GM10847 (cell line): Measurements from ENCODE around the gene DOCK11.

Experiments used
- POLR2A ChIP-seq: IDR thresholded peaks from 2 replicates; pipeline ENCODE4 v1.6.1; 2011; ENCODE audit not compliant: insufficient read length; ENCODE audit errors: extremely low read depth

DOCK11 gene

GRCh38 chrX:118495061-118495921 is at the start of gene DOCK11:
Gene DOCK11 (plus strand): TSS chrX:118495815. CDS start chrX:118495972, 157 bp downstream.
- peak; percentile 32 for TF ChIP-seq POLR2A

- no peak for TF ChIP-seq POLR2A
Measured at GRCh38 chrX:118448273-118448783, 47.3 kb upstream of the DOCK11 start.

DNA sequence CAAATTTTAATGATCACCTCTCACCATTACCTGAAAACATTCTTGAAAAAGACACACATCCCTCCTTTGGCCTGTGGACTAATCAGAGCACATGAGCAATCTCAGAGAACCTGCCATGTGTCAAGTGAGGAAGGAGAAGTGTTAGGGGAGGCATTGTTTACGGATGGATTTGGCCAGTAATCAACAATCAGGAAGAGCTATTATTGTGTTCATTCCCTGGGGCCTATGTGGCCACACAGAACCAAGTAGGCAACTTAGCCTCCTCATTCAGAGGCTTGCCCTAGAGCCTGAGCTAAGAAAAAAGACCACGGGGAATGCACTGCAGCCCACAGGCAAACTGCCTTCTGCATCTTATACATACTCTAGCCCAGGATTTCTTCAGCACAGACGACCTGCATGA is 40.6 kb upstream of the DOCK11 start:
- TF ChIP-seq POLR2A = no peak

DNA sequence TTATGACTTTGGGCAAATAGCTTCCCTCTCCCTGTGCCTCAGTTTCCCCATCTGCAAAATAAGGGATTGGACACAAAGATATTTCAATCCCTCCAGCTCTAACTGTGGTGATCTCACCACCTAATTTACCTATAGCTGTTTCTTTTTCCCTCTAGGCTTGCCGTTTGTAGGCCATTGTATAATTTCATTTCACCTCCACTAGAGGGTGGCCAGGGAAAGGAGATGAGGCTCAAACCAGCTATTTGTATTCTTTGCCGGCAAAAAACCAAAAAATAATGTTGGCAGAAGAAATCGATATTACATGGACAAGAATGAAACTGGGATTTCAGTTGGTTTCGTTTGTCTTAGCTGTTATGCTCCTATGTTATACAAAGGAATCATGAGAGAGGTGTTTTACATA is 36.1 kb upstream of the DOCK11 start:
- TF ChIP-seq POLR2A = no peak

DNA sequence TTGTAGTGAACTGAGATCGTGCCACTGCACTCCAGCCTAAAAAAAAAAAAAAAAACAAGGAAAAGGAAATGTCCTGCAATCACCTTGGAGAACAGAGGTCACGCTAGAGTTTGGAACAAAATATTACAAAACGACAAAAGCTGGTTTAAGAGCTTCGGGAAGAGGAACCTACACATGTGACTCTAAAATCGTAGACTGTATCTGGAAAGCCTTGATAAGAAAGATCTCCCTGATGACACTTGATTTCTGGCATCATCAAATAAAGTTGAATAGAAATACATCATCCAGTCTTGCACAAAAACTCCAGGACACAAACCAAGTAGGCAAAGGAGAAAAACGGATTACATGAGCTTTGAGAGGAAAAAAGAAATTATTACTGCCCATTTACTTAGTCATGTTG is 31.1 kb upstream of the DOCK11 start:
- no peak for TF ChIP-seq POLR2A

DNA sequence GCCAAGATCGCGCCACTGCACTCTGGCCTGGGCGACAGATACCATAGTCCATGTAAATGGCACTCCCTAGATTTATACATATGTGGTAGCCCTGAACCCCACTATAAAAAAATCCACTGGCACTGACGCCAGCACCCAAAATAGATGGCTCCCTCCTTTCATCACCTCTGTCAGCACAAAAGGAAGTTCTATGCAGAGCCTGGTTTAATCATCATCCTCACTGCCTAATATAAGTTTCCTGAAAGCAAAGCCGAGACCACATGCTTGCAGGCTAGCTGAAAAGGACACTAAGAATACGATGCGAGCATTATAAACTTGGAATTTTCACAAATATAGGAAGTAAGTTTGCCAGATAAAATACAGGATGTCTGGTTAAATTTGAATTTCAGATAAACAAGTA is 27.5 kb upstream of the DOCK11 start:
- TF ChIP-seq POLR2A = no peak

GRCh38 chrX:118474586-118474985 is 21.0 kb upstream of the DOCK11 start:
- no peak for TF ChIP-seq POLR2A

- no peak for TF ChIP-seq POLR2A
Measured at GRCh38 chrX:118475903-118476302, 19.7 kb upstream of the DOCK11 start.

- no peak for TF ChIP-seq POLR2A
Measured at GRCh38 chrX:118480172-118480571, 15.4 kb upstream of the DOCK11 start.

DNA sequence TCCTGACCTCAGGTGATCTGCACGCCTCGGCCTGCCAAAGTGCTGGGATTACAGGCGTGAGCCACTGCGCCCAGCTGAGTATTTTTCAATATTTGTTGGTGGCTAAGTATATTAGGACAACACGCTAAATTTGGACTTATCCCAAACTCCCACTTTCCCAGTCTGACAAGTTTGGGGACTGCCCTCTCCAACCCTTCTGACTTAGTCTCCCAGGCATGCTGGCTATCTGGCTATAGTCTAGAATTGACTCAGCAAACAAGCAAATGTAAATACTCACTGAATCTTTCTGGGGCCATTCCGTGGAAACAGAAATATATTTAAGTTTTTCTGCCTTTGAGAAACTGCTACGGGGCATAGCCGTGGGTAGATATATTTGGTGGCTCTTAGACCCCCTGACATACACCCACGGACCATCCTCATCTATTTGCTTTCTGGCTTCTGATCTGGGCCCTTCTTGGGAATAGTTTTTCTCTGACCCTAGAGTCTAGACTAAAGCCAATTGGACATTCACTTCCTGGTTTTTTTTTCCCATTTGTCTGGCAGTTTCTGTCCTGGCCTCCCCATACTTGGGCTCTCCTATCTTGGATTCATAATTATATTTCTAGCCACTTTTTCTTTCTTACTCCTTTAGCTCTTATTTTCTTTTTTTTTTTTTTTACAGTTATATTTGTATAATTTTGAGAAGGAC is 11.3 kb upstream of the DOCK11 start:
- no peak for TF ChIP-seq POLR2A

DNA sequence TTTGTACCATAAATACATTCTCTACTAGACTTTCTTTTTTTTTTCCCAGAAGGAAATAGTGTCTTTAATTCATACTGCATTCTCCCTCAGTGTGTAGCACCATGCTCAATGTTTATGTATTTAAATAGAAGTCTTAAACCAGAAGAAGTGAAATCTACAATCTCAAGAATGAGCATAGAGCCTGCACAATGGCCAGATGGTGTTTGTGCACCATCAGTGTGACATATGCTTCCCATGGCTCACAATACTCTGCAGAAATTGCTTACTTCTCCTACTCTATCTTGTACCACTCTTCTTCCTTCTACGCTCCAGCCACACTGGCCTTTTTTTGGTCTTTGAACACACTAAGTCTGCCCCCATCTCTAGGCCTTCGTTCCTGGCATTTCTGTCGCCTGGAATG is 2.6 kb upstream of the DOCK11 start:
- no peak for TF ChIP-seq POLR2A

DNA sequence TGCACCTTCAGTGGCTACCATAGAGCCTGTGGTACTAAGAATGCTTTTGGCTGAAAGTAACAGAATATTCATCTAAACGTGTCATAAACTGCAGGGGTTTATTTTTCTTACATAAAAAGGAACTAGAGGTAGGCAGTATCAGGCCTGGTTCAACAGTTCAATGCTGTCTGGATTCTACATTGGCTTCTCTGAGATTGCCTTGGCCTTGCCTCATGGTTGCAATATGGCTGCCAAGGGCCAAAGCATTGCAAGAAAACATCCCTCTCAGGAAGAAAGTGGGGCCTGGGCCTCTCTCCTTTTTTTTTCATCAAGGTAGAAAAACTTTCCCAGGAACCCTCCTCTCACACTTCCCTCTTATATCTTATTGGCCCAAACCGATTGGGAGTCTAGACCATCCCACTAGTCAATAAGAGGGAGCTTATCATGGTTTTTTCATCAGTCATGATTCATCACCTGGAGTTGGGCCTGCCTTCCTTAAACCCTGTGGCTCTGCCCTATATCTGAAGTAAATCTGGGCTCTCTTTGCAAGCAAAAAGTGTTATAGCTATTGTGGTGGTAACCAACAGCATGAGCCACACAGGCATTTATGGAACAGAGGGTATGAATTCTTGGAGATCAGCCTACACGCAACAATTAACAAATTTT is 1.8 kb upstream of the DOCK11 start:
- no peak for TF ChIP-seq POLR2A

- no peak for TF ChIP-seq POLR2A
Measured at GRCh38 chrX:118495958-118496762, 545 bp downstream of the DOCK11 start.

GRCh38 chrX:118496763-118497079 is 1.1 kb downstream of the DOCK11 start:
- no peak for TF ChIP-seq POLR2A

DNA sequence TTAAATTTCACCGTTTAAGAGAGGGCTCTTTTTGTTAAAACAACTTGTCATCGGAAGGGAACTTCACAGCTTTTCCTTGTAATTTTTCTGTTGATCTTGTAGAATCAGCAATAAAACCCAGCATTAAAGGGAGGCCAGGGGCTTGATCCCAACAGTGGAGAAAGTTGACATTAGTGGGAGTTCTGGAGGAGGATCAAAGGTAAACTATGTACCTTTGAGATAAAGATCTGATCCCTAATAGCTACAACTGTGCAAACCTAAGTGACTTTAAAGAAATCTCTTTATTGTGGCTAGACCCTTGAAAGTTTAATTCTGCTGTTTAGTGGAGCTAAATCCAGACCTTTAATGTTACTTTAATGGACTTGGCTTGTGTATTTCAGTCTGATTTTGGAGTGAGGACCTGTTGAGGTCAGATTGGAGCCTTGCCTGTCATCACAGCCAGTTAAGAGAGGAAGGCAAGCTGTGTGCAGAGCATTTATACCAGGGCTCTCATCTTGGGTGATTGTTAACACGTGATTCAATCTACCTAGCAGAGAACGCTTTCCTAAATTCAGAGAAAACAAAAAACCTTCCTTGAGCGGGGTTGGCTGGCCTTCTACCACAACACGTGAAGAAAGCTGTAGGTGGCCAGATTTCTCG is 1.7 kb downstream of the DOCK11 start:
- no peak for TF ChIP-seq POLR2A
